ENCODE results near the gene DLL3. TPM values are rescaled to one million over a fixed set of nuclear protein-coding genes. Genes with fewer than 3 reads are reported as not detected.
"Not testable (repeated sequence)": the region's sequence is repeated elsewhere in the genome, so short reads cannot be mapped to it uniquely, and the experiment has no call there.

The DLL3 gene
- total RNA-seq, 1 experiment from 2014 or later = 16.4 TPM

DNA sequence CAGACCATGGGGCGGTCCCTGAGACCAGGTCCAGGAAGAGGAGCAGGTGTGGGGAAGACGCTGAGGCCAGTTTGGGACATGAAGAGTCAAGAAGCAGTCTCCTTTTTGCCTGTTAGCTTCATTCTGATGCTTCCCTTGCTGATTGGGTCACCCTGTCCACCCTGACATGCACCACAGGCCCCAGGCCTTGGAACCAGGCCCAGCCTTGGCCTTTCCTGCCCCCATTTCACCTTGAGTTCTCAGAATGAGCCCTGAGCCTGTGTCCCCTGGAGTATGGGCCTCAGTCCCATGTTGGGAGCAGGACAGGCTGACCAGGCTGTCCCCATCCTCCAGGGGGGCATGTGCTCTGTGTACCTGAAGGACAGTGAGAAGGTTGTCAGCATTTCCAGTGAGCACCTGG is 23.0 kb upstream of the DLL3 start:
- ATAC-seq = no peak
- CTCF ChIA-PET = interaction anchor here (0.6 to 3.9 kb wide), 10 partner anchors 22 to 78 kb away, joined by 3 to 66 read pairs (median 14); partner anchors contain the start of genes DLL3, EID2B, PLEKHG2 and RPS16
- TF ChIP-seq, protein P1, sequence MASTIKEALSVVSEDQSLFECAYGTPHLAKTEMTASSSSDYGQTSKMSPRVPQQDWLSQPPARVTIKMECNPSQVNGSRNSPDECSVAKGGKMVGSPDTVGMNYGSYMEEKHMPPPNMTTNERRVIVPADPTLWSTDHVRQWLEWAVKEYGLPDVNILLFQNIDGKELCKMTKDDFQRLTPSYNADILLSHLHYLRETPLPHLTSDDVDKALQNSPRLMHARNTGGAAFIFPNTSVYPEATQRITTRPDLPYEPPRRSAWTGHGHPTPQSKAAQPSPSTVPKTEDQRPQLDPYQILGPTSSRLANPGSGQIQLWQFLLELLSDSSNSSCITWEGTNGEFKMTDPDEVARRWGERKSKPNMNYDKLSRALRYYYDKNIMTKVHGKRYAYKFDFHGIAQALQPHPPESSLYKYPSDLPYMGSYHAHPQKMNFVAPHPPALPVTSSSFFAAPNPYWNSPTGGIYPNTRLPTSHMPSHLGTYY (CRISPR knock-in tag; IDR thresholded peaks at IDR 0.05) = no peak
- TF ChIP-seq, protein P2, sequence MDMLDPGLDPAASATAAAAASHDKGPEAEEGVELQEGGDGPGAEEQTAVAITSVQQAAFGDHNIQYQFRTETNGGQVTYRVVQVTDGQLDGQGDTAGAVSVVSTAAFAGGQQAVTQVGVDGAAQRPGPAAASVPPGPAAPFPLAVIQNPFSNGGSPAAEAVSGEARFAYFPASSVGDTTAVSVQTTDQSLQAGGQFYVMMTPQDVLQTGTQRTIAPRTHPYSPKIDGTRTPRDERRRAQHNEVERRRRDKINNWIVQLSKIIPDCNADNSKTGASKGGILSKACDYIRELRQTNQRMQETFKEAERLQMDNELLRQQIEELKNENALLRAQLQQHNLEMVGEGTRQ (CRISPR knock-in tag; IDR thresholded peaks at IDR 0.05) = no peak
- TF ChIP-seq, protein P3, sequence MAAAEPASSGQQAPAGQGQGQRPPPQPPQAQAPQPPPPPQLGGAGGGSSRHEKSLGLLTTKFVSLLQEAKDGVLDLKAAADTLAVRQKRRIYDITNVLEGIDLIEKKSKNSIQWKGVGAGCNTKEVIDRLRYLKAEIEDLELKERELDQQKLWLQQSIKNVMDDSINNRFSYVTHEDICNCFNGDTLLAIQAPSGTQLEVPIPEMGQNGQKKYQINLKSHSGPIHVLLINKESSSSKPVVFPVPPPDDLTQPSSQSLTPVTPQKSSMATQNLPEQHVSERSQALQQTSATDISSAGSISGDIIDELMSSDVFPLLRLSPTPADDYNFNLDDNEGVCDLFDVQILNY (CRISPR knock-in tag; IDR thresholded peaks at IDR 0.05) = no peak
- TF ChIP-seq TCF7 (CRISPR knock-in tag; IDR thresholded peaks at IDR 0.05; ENCODE audit: low read depth) (no peak), ZBTB21 (CRISPR knock-in tag; IDR thresholded peaks at IDR 0.05; ENCODE audit: borderline replicate concordance) (no peak)
- H3K4me3 Mint-ChIP-seq = no peak overlapping the region
- H3K9me3 Mint-ChIP-seq = no peaks in the 10 kb centered on the region
- H3K27ac Mint-ChIP-seq = no peak overlapping the region
- POLR2A ChIA-PET = interaction anchor here (0.6 kb wide), 1 partner anchor 357 kb away, joined by 3 read pairs; no protein-coding TSS in a partner anchor
- no peak for DNase-seq (ENCODE audit: low spot score)
- peaks cover 13% of the 10 kb centered on the region for H3K4me1 Mint-ChIP-seq
- peaks cover 33% of the 10 kb centered on the region for H3K36me3 Mint-ChIP-seq
- no peaks in the 10 kb centered on the region for H3K27me3 Mint-ChIP-seq (ENCODE audit: low read depth)

DNA sequence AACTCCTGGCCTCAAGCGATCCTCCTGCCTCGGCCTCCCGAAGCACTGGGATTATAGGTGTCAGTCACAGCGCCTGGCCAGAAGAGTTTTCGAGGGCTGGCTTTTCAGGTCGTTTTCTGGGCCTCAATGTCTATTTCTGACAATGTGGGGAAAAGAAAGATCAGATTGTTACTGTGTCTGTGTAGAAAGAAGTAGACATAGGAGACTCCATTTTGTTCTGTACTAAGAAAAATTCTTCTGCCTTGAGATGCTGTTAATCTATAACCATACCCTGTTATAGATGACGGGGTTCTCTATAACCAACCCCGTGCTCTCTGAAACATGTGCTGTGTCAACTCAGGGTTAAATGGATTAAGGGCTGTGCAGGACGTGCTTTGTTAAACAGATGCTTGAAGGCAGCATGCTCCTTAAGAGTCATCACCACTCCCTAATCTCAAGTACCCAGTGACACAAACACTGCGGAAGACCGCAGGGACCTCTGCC is 19.4 kb upstream of the DLL3 start:
- ATAC-seq; POLR2A ChIA-PET; DNase-seq (ENCODE audit: low spot score); H3K27me3 Mint-ChIP-seq (ENCODE audit: low read depth); CTCF ChIA-PET; H3K9me3 Mint-ChIP-seq: not testable (repeated sequence)
- peak overlapping the region; percentile 91; the same call in 1 of the 2 replicates for H3K4me3 Mint-ChIP-seq
- H3K27ac Mint-ChIP-seq = peak overlapping the region; percentile 99
- H3K36me3 Mint-ChIP-seq = peaks cover 24% of the 10 kb centered on the region
- peaks cover 20% of the 10 kb centered on the region for H3K4me1 Mint-ChIP-seq

DNA sequence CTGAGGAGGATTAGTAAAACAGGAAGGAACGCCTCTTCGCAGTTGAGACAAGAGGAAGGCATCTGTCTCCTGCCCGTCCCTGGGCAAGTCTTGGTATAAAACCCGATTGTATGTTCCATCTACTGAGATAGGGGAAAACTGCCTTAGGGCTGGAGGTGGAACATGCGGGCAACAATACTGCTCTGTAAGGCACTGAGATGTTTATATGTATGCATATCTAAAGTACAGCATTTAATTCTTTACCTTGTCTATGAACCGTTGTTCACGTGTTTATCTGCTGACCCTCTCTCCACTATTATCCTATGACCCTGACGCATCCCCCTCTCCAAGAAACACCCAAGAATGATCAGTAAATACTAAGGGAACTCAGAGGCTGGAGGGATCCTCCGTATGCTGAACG is 18.8 kb upstream of the DLL3 start:
- peaks cover 21% of the 10 kb centered on the region for H3K36me3 Mint-ChIP-seq
- H3K27ac Mint-ChIP-seq = peak overlapping the region; percentile 99
- TF ChIP-seq CREB1 (CRISPR knock-in tag; IDR thresholded peaks at IDR 0.05) (no peak), NR3C1 (CRISPR knock-in tag; conservative IDR thresholded peaks at IDR 0.05; ENCODE audit: low read depth) (no peak), SP1 (CRISPR knock-in tag; conservative IDR thresholded peaks at IDR 0.05) (no peak), ETV6 (CRISPR knock-in tag; IDR thresholded peaks at IDR 0.05) (no peak), TCF7 (CRISPR knock-in tag; IDR thresholded peaks at IDR 0.05; ENCODE audit: low read depth) (no peak), ZNF317 (CRISPR knock-in tag; IDR thresholded peaks at IDR 0.05; ENCODE audit: borderline replicate concordance, low read depth) (no peak), EMX1 (CRISPR knock-in tag; IDR thresholded peaks at IDR 0.05) (no peak), RORB (CRISPR knock-in tag; IDR thresholded peaks at IDR 0.05) (no peak), ZNF232 (CRISPR knock-in tag; IDR thresholded peaks at IDR 0.05) (no peak), ZNF219 (CRISPR knock-in tag; IDR thresholded peaks at IDR 0.05; ENCODE audit: borderline replicate concordance) (no peak)
- TF ChIP-seq, protein P4, sequence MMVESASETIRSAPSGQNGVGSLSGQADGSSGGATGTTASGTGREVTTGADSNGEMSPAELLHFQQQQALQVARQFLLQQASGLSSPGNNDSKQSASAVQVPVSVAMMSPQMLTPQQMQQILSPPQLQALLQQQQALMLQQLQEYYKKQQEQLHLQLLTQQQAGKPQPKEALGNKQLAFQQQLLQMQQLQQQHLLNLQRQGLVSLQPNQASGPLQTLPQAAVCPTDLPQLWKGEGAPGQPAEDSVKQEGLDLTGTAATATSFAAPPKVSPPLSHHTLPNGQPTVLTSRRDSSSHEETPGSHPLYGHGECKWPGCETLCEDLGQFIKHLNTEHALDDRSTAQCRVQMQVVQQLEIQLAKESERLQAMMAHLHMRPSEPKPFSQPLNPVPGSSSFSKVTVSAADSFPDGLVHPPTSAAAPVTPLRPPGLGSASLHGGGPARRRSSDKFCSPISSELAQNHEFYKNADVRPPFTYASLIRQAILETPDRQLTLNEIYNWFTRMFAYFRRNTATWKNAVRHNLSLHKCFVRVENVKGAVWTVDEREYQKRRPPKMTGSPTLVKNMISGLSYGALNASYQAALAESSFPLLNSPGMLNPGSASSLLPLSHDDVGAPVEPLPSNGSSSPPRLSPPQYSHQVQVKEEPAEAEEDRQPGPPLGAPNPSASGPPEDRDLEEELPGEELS (CRISPR knock-in tag; IDR thresholded peaks at IDR 0.05) = no peak
- TF ChIP-seq, protein P5, sequence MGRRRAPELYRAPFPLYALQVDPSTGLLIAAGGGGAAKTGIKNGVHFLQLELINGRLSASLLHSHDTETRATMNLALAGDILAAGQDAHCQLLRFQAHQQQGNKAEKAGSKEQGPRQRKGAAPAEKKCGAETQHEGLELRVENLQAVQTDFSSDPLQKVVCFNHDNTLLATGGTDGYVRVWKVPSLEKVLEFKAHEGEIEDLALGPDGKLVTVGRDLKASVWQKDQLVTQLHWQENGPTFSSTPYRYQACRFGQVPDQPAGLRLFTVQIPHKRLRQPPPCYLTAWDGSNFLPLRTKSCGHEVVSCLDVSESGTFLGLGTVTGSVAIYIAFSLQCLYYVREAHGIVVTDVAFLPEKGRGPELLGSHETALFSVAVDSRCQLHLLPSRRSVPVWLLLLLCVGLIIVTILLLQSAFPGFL (CRISPR knock-in tag; IDR thresholded peaks at IDR 0.05; ENCODE audit: borderline replicate concordance) = no peak
- TF ChIP-seq, protein P6, sequence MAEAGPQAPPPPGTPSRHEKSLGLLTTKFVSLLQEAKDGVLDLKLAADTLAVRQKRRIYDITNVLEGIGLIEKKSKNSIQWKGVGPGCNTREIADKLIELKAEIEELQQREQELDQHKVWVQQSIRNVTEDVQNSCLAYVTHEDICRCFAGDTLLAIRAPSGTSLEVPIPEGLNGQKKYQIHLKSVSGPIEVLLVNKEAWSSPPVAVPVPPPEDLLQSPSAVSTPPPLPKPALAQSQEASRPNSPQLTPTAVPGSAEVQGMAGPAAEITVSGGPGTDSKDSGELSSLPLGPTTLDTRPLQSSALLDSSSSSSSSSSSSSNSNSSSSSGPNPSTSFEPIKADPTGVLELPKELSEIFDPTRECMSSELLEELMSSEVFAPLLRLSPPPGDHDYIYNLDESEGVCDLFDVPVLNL (CRISPR knock-in tag; IDR thresholded peaks at IDR 0.05; ENCODE audit: borderline replicate concordance, low read depth) = no peak
- TF ChIP-seq, protein P7, sequence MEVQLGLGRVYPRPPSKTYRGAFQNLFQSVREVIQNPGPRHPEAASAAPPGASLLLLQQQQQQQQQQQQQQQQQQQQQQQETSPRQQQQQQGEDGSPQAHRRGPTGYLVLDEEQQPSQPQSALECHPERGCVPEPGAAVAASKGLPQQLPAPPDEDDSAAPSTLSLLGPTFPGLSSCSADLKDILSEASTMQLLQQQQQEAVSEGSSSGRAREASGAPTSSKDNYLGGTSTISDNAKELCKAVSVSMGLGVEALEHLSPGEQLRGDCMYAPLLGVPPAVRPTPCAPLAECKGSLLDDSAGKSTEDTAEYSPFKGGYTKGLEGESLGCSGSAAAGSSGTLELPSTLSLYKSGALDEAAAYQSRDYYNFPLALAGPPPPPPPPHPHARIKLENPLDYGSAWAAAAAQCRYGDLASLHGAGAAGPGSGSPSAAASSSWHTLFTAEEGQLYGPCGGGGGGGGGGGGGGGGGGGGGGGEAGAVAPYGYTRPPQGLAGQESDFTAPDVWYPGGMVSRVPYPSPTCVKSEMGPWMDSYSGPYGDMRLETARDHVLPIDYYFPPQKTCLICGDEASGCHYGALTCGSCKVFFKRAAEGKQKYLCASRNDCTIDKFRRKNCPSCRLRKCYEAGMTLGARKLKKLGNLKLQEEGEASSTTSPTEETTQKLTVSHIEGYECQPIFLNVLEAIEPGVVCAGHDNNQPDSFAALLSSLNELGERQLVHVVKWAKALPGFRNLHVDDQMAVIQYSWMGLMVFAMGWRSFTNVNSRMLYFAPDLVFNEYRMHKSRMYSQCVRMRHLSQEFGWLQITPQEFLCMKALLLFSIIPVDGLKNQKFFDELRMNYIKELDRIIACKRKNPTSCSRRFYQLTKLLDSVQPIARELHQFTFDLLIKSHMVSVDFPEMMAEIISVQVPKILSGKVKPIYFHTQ (CRISPR knock-in tag; IDR thresholded peaks at IDR 0.05) = no peak
- TF ChIP-seq, protein P8, sequence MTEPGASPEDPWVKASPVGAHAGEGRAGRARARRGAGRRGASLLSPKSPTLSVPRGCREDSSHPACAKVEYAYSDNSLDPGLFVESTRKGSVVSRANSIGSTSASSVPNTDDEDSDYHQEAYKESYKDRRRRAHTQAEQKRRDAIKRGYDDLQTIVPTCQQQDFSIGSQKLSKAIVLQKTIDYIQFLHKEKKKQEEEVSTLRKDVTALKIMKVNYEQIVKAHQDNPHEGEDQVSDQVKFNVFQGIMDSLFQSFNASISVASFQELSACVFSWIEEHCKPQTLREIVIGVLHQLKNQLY (CRISPR knock-in tag; IDR thresholded peaks at IDR 0.05) = no peak
- CTCF ChIA-PET = interaction anchor here (0.8 to 1.5 kb wide), 12 partner anchors 18 to 82 kb away, joined by 3 to 20 read pairs (median 4); partner anchors contain the start of genes DLL3, EID2B and RPS16
- POLR2A ChIA-PET = interaction anchor here (1.0 to 1.2 kb wide), 5 partner anchors 19 to 89 kb away, joined by 3 to 7 read pairs (median 5); partner anchors contain the start of genes DLL3, MED29, PAF1 and RPS16
- DNase-seq (ENCODE audit: low spot score) (no peak), ATAC-seq (no peak)
- H3K27me3 Mint-ChIP-seq (ENCODE audit: low read depth) = no peaks in the 10 kb centered on the region
- H3K4me1 Mint-ChIP-seq = peaks cover 18% of the 10 kb centered on the region
- no peaks in the 10 kb centered on the region for H3K9me3 Mint-ChIP-seq
- peak overlapping the region; percentile 91 for H3K4me3 Mint-ChIP-seq

All from WTC11 (cell line).